C4-2B (cell line): ENCODE results near the gene SUOX.
"Not testable (repeated sequence)": the region's sequence is repeated elsewhere in the genome, so short reads cannot be mapped to it uniquely, and the experiment has no call there.

Source experiments
- H3K27ac ChIP-seq: fragments of 450-650 bp; 2 replicates; pipeline ENCODE4 v1.5.1; 2017
- ZFX ChIP-seq: fragments of 450-650 bp; IDR thresholded peaks from 2 replicates; pipeline ENCODE4 v1.6.1; 2017
- TF ChIP-seq, protein P1 (sequence below): fragments of 450-650 bp; conservative IDR thresholded peaks from 2 replicates; pipeline ENCODE4 v1.5.1; 2017; ENCODE audit warnings: mild to moderate bottlenecking

Gene SUOX

DNA sequence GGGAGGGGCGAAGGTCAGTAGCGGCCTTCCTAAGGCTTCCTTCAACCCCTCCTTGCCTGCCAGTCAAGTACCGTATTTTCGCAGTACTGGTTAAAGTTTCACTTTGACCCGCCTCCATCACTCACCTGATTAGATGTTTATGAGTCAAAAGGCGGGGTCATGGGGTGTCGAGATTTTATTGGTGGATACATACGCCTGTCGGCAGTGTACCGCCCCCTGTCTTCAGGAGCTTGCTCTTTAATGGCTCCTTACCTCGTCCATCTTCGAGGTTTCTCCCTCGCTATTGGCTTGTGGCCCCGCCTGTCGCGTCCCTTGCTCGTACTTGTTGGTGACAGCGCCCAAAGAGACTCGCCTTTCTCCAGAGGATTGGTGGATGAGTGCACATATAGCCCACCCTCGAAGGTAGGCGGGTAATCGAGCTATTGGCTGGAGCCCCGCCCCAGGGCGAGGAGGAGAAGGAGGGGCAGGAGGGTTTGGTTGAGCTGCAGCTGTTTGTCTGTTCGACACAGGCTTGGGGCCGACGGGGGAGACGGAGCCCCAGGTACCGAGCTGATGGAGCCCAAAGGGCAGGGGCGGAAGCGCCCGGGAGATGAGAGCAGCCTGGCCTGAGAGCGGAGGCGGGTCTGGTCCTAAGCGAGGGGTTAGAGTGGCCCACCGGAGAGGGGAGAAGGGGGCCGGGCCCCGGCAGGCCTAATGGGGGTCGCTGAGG lies 23.3 kb upstream of the SUOX start, which contains the start of gene RAB5B:
RAB5B (plus strand) TSS at position 480 of the 709 bp plus-strand sequence. CDS start 12,883 bp downstream, outside the sequence.
- peak within 1 kb of the TSS; percentile 94 for H3K27ac ChIP-seq
- TF ChIP-seq, protein P1, sequence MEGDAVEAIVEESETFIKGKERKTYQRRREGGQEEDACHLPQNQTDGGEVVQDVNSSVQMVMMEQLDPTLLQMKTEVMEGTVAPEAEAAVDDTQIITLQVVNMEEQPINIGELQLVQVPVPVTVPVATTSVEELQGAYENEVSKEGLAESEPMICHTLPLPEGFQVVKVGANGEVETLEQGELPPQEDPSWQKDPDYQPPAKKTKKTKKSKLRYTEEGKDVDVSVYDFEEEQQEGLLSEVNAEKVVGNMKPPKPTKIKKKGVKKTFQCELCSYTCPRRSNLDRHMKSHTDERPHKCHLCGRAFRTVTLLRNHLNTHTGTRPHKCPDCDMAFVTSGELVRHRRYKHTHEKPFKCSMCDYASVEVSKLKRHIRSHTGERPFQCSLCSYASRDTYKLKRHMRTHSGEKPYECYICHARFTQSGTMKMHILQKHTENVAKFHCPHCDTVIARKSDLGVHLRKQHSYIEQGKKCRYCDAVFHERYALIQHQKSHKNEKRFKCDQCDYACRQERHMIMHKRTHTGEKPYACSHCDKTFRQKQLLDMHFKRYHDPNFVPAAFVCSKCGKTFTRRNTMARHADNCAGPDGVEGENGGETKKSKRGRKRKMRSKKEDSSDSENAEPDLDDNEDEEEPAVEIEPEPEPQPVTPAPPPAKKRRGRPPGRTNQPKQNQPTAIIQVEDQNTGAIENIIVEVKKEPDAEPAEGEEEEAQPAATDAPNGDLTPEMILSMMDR, result no peak

- peak overlapping the region; percentile 94 for H3K27ac ChIP-seq
- TF ChIP-seq ZFX, result peak; percentile 93
- TF ChIP-seq, protein P1, result no peak
These were observed 22.8 kb upstream of the SUOX start for GRCh38 chr12:55974308-55974730.

DNA sequence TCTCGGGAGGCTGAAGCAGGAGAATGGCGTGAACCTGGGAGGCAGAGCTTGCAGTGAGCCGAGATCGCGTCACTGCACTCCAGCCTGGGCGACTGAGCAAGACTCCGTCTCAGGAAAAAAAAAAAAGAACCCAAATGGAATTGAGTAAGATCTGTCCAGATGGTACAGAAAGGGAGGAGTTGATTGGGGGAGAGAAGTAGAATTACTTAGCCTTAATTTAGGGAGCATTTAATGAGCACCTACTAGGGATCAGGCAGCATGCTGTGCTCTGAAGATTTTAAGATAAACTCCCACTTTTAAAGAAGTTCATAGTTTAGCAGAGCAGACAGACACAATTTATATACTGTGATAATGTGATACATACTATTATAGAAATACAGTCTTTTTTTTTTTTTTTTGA lies 18.7 kb upstream of the SUOX start:
- H3K27ac ChIP-seq, result no peak overlapping the region
- TF ChIP-seq, protein P1, result no peak
- no peak for TF ChIP-seq ZFX

DNA sequence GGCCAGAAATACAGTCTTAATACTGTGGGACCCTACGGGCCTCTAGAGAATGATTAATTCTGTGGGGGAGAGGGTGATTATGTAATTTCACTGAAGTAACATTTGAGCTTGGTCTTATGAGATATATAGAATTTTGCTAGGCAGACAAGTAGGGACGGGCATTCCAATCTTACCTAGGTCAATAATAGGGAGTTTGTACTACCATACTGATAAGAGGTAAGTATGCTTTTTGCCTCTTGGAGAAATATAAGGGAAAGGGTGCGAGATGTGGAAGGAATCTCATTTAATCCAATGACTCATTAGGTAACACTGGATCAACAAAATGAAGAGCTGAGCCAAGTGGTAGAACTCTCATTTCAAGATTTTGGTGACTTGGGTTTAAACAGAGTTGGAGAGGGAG lies 18.0 kb upstream of the SUOX start:
- TF ChIP-seq ZFX, result no peak
- TF ChIP-seq, protein P1, result no peak
- no peak overlapping the region for H3K27ac ChIP-seq

GRCh38 chr12:55981882-55982281 lies 15.2 kb upstream of the SUOX start:
- H3K27ac ChIP-seq, result not testable (repeated sequence)

DNA sequence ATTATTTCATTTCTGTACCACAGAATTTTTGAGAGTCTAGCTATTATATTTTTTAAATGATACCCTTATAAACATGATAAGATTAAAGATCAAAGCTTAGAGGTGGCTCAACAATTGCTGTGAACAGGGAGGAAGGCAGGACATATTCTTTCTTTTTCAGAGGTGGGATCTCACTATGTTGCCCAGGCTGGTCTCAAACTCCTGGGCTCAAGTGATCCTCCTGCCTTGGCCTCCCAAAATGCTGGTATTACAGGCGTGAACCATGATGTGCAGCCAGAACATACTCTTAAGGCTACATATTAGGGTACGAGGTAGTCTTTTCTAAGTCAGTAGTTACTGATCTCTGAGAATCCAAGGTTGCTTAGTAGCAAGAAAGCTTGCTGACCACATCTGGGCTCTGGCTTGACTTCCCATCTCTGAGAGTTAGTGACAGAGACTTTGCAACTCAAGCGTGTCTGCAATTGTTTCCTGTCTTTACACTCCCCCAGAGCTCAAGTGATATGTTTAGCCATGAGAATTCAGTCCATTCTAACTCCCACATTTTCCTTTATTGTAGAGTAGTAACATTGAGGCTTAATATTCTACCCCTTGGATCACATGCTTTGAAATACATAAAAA lies 14.6 kb upstream of the SUOX start:
- no peak overlapping the region for H3K27ac ChIP-seq
- TF ChIP-seq ZFX, result no peak
- TF ChIP-seq, protein P1, result no peak

- TF ChIP-seq, protein P1, result no peak
- no peak for TF ChIP-seq ZFX
- H3K27ac ChIP-seq, result no peak overlapping the region
These were observed 13.7 kb upstream of the SUOX start for GRCh38 chr12:55983232-55983842.
